COLO829 (cell line): ENCODE measurements around the gene JAKMIP1.

Experiments
- DNase-seq: peaks from one replicate; pipeline ENCODE4 v3.0.0; 2012; ENCODE audit warnings: low spot score

The JAKMIP1 gene

DNA sequence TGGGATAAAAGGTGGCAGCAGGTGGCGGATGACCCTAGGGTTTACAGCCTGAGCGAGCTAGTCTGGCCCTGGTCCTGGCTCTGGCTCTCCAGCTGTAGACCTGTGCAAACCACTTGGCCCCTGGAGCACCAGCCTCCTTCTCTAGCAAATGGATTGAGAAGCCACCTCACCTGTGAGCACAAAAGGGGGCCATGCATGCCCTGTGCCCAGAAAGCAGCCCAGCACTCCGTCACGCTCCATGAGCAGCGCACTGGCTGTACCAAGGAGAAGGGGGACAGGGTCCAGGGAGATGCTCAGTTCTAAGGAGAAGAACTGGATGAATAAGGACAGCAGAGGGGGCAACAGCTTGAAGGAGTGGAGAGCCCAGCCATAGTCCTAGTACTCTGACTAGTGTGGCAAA is 135.2 kb downstream of the JAKMIP1 start:
- no peak for DNase-seq

DNA sequence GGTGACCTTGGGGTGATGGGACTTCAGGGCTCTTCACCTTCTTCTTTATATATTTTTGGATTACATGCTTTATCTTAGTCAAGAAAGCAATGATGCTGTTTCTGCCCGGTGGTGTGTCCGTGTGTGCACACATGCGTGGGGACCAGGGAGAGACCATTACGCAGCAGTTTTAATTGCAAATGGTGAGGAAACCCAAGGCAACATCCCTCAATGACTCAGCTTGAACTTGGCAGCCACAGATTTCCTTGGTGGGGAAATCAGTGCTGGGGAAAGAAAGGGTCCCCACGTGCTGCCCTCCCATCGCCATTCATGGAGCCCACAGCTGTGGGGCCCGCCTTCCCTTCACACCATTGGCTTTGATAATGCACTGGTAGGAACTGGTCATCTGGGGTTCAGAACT is 136.0 kb downstream of the JAKMIP1 start:
- no peak for DNase-seq

DNA sequence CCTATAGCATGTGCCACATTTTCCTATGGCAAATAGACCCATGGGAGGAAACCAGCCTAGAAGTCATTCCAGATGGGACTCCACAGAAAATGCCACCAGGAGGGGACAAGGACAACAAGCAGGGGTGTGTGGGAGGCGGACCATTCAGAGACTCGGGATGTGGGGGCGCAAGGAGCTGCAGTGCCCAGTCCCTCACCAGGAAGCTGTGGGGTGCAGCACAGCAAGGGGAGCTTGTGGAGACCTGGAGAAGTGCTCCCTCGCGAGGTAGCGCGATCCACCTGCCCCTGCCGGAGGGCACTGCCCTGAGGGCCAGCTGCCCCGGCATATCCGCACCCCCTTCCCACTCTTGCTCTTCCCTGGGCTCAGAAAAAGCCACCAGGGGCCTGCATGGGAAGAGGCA is 136.7 kb downstream of the JAKMIP1 start:
- DNase-seq = no peak

DNA sequence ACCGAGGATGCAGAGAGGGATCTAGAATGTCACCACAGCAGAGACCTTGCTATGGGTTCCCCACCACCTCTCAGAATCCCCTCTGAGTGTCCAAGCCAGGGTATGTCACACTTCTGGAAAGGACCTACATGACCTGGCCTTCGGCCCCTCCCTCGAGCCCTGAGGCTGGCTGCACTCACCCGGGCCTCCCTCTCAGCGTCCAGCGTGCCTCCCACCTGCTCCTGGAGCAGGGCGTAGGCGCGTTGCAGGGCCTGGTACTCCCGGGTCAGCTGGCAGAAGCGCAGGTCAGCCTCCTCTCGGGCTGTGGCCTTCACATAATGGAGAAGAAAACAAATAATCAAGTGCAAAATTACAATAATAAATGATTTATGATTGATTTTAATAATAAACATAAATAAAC is 138.2 kb downstream of the JAKMIP1 start:
- no peak for DNase-seq

DNA sequence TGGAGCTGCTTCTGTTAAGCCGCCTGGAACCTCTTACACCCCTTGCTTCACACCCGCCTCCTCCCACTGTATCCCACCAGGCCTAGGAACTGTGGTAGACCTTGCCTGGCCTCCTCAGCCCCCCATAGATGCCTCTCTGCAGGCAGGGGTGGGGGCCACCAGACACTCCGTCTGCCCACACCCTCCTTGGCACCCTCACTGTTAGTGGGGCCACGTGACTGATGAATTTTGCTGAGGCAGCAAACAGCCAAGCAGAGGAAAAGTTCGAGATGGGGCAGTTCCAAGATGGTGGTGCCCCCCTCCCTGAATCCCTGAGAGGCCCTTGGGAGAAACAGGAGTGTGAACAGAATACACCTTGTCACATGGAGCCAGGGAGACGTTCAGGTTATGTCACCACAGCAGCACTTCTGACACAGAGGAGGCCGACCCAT is 141.0 kb downstream of the JAKMIP1 start:
- no peak for DNase-seq

DNA sequence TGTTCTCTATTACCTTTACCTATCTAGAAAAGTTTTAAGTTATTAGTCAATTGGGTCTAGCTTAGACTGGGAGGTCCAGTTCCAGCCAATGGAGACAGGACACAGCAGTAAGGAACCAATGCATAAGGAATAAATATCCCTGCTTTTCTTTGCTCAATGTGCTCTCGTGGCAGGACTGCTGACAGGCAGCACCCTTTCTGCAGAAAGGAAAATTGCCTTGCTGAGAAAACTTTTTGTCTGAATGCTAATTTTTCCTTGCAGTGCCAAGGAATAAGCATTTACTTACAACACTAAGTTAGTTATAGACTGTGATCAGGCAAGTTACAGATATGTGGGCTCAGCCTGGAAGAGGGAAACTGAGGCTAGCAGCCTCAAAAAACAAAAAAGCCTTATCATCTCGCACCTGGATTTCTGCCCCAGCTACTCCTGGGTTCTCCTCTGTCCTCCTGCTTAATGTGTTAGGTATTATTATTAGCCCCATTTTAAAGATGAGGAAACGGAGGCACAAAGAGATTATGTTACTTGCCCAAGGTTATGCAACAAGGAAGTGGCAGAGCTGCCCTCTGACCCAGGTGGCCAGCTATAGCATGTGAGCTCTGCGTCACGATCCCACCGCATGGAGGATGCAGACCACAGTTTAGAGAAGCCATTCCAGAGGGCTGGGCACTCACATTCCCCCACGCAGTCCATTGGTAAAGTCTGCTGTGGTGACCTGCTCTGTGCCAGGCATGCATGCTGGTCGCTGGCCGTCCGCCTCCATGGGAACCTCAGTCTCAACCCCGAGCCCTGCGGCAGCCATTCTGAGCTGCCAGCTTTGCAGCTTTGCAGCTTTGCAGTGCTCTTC is 141.6 kb downstream of the JAKMIP1 start:
- DNase-seq = no peak

DNA sequence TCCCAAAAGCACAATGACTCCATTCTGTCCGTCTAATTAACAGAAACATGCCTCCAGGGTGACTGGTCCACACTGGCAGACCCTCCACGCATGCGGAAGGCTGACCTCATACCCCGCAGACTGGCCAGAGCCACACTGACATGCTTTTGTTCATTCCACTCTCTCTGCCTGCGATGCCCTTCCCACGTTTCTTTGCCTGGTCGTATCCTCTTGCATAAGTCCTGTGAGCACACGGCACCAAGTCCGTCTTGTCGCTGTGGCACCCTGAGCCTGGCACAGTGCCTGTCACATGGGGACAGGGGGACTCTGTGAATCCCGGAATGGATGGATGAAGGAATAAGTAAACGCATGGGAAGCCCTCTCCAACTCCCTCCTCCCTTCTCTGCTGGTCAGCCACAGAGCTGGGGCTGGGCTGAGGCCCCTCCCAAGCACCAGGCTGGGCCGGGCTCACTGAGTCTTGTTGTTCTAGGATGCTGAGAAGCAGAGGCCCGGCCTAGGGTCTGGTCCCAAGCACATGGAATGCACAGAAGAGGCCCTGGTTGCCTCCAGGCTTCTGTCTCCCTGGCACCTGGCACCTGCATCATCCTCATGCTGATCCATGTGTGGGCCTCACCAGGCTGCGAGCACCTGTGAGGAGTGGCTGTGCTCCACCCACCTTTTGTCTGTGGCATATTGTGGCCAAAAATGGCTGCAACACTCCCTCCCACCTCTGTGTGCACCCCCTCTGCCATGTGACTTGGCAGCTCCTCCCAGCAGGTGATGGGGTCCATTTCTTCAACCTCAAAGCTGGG is 143.2 kb downstream of the JAKMIP1 start:
- no peak for DNase-seq

DNA sequence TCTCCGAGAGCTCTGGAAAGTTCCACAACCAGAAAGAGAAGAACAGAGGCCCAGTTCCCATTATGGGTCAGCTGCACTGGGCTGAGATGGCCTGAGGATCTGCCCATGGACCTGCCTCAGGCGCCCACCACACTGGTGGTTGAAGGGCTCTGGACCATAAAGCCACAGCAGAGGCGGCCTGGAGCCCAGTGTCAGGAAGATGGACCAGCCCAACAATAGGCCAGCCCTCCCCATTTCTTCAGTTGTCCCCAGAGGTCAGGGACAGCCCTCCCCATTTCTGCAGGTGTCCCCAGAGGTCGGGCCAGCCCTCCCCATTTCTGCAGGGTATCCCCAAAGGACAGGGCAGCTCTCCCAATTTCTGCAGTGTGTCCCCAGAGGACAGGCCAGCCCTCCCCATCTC is 144.9 kb downstream of the JAKMIP1 start:
- DNase-seq = no peak

DNA sequence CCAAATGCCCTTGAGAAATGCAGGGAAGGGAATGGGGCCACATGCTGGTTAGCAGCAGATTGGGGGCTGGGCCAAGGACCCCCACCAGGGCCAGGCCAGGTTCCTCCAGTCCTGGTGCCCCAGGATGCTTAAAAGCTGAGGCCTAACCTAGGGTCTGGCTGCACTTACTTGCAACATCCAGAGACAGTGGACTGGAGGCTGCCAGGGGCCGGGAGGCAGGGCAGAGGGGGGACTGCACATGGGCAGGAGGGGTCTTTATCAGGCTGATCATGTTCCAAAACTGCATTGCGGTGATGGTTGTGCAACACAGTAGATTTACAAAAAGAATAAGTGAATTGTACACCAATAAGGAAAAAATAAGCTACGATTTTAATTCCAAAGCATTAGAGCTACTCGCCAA is 145.3 kb downstream of the JAKMIP1 start:
- no peak for DNase-seq

DNA sequence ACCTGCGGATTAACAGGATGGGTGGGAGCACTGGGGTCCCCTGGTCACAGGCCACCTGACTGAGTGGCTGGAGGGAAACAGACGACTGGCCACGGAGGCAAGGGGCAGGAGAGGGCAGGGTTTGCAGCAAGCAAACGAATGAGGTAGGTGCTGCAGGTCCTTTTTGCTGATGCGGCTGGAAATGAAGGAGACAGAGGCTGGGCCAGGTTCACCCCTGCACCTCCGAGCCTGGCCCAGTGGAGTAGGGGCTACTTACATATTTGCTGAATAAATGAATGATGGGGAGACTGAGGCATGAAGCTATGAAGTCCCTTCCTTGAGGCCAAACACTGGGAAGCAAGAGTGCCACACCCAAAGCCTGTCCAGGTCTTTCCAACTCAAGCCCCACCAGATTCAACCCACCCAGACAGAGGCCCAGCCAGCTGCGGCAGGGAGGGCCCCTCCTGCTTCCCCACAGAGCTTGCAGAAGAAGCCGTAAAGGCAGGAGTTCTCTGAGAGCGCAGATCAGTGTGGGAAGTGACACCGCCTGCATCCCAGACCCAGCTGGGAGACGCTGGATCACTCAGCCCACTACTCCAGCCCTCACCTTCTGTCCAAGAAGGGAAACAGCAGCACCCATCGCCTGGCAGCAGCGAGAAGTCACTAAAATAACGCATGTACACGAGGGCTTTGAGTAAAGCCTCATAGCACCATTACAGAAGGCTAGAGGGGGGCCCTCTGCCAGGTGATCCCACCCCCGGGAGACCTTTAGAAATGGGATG is 146.0 kb downstream of the JAKMIP1 start:
- DNase-seq = no peak

DNA sequence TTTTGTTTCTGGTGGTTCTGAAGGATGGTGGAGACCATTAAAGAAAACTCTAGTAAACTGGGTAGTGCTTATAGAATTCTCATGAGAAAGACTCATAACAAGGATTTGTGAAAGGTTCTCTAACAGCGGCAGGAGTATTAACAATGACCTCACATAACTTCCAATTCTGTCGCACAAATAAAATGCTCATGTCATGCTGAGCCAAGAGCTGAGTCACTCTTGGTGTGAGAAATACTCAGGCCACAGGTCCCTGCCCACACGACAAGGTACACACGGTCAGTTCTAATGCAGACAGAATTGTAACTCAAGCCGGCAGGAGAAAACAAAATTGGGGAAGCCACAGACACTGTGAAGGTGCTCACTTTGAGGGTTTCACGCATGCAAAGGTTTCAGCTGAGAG is 147.7 kb downstream of the JAKMIP1 start:
- no peak for DNase-seq

DNA sequence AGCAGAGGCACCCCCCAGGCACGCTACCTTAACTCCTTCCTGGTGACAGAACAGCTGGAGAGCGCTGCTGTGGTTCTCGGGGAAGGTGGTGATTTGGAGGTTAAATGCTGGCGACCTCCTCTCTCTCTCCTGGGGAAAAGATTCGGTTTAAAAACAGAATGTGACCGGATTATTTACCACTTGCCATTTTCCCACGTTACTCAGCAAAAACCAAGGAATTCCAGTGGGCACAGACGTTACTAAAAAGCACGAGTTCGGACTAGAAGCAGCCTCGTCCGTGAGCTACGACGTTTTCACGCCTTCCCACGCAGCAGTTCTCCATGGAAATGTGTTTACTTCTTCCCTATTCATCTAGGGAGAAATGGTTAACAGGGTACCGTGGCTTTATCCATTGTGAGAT is 149.8 kb downstream of the JAKMIP1 start:
- no peak for DNase-seq

DNA sequence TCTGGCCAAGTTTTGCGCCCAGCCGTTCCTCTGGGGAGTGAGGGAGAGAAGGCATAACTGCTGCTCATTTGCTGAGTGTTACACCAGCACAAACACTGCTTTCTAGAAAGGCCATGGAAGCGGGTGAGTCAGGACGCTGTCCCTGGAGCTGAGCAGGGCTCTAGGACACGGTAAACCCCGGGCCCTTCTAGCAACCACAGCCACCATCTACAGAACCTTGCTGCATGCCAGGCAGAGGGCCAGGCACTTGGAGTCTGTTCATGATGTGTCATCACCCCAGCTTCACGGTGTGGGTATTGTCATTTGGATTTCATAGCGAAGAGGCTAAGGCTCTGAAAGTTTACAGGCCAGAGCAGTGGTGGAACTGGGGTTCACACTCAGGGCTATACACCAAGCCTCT is 150.4 kb downstream of the JAKMIP1 start:
- DNase-seq = no peak

DNA sequence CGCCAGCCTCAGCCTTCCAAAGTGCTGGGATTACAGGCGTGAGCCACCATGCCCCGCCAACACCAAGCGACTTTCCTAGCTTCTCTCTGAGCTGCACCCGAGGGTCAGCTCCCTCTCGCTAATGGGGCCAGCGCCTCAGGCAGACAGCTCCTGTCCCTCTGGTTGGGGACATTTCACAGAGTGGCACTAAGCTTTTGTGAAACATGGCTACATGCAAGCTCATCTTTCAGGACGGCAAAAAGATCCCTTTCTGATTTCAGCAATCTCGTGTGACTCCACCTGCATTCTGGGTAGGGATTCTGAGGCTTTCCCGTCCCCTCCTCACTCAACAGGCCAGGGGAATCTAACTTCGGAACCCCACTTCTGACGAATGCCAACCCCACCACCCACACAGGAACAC is 151.1 kb downstream of the JAKMIP1 start:
- no peak for DNase-seq

DNA sequence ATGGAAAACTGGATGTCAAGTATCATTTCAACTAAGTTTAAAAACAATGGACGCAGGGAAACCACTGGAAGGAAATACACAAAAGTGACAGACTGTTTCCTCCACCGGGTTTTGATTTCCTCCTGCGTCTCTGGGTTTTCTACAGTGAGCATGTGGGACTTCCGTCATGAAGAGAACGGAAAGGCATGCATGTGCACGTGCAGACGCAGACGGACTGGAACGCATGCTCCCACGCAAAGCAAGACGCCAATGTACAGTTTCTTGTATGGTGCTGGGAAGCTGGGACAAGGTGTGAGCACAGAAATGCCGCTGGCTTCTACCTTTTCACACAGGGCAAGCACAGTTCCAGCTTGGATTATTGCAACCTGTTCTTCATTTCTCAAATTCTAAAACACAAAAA is 151.8 kb downstream of the JAKMIP1 start:
- no peak for DNase-seq

DNA sequence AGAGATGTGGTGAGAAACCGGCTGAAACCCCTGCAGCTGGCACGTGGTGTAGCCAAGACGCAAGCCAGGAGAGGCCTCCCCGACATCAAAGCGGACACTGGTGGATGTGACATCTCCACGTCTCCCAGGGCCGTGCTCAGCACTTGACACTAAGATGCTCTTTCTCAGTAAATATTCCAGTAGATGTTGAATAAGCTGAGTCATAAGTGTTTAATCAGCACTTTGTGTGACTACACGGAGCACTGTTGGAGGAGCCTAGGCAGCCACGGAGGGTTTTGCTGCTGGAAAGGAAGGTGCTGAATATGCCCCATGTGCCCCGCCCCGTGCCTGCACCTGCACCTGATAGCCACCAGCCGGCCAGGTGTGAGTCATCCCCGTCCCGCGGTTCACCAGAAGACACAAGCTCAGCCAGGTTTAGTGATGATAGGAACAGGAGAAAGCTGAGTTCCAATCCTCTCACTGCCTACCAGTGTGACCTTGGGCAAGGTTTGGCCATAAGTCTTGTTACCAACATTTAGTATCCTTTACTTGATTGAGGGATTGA is 153.1 kb downstream of the JAKMIP1 start:
- DNase-seq = no peak

DNA sequence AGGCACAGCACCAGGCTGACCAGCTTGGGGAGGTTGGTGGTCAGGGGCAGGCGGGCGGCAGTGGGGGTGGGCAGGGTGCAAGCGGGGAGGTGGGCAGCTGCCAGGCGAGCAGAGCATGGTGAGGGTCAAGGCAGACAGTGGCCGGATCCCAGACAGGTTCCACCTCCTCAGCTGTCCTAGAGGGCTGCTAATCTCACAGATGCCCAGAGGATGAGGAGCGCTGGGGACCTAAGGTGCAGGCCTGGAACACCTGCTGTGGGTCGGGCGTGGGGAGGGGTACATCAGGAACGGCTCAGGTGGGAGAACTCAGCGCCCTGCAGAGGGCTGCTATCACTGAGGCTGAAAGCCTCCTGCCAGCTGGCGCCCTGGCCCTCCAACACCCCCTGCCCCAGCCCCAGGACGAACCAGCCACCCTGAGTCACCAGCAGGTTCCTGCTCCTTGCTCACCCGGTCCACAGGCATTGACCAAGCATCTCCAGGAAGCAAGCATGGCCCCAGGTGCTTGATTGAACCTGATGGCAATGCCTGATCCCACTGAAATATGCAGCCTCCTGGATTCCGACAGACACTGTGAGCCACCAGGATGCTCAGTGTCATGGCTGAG is 153.7 kb downstream of the JAKMIP1 start:
- DNase-seq = no peak

DNA sequence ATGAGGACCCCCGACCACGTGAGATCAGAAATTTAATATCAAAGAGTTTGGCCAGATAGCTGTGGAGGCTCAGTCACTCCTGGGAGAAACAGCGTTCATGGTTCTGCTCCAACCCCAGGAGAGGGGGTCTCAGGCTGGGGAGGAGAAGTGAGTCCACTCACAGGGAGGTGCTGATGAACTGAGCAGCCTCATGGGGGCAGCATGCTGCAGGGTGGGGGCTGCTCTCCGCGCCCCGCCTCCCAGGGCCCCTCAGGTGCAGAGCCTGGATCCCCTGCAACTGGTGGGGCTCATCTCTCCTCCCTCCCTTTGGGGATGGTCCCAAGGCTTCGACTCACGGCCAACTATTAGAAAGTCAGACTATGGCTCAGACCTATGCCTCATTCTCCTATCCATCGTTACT is 155.5 kb downstream of the JAKMIP1 start:
- no peak for DNase-seq

DNA sequence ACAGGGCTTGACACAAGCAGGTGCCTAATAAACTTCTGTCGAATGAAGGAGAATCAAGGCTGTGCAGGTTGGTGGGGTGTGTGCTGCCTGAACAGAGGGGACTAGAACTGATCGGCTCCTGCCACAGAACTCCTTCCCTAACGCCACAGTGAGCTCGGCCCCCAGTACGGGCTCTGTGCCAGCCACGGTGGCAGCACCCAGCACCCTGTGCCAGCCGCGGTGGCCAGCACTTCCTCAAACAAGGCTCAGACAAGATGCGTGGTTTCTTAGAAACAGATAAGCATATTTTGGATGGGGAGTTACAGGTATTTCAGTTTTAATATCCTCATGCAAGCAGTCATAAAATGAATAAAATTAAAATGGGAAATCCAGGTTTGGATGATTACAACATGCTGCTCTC is 156.1 kb downstream of the JAKMIP1 start:
- no peak for DNase-seq

DNA sequence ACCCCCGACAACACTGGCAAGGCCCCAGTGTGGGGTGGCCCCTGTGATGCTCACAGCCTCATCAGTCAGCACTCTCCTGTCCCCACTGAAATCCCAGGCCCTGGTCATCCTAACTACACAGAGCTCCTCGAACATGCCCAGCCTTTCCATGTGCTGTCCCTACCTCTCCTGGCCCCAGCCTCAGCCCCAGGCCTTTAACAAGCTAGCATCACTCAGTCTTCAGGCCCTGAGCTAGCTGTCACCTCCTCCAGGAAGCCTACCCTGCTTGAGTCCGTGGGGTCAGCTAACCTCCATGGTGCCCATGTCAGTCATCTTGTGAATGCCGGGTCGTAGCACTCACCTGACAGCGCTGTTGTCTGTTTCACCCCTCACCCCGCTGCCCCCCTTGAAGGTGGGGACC is 156.5 kb downstream of the JAKMIP1 start:
- no peak for DNase-seq

DNA sequence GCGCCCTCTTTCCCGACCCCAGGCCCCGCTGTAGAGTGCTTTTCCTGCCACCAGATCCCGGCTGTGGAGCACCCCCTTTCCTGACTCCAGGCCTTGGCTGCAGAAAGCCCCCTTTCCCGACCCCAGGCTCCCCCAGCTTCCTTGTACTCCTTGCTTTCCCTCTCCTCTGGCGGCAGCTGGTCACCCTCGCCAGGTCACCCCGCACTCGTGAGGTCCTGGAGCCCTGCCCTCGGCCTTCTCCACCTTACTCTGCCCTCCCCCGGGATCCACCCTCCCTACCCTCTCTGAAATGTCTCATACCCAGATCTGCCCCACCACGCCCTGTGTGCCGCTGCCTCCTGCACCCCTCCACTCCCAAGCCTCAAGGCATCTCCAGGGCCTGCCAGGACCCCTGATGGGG is 157.2 kb downstream of the JAKMIP1 start:
- DNase-seq = no peak
